Gastrocnemius medialis (tissue), 4 donors: ENCODE data around the gene KANK2. TPM values are rescaled to one million over a fixed set of nuclear protein-coding genes. Genes with fewer than 3 reads are reported as not detected.

Experiments used
- ATAC-seq, 2 donors: fragments of 150-250 bp; one replicate each; pipeline ENCODE4 v1.9.1; 2016
- DNase-seq, 2 donors: peaks; one replicate each; pipeline ENCODE4 v3.0.0-alpha.2; 2019
- H3K27ac ChIP-seq, 4 donors: fragments of 200-600 bp; sonication (generic); 1 replicate in 1 of 4; 2 replicates in 3 of 4; pipeline ENCODE4 v1.5.1; 2016 to 2018; ENCODE audit warnings: mild to moderate bottlenecking in 2 of 4, moderate library complexity in 1 of 4
- H3K27me3 ChIP-seq, 3 donors: fragments of 200-600 bp; sonication (generic) in 2 of 3; 1 replicate in 1 of 3; 2 replicates in 2 of 3; pipeline versions ENCODE4 v1.5.1 to v1.6.0; 2016 to 2019; ENCODE audit warnings: mild to moderate bottlenecking in 1 of 3, moderate library complexity in 1 of 3
- H3K36me3 ChIP-seq, 2 donors: fragments of 200-600 bp; sonication (generic) in 1 of 2; one replicate each; pipeline ENCODE4 v1.5.1; 2017 to 2018
- H3K4me1 ChIP-seq, 2 donors: fragments of 200-600 bp; sonication (generic) in 1 of 2; one replicate each; pipeline ENCODE4 v1.5.1; 2016 to 2017; ENCODE audit warnings: mild to moderate bottlenecking in 2 of 2
- H3K4me3 ChIP-seq, 4 donors: fragments of 200-600 bp; sonication (generic) in 3 of 4; 1 replicate in 1 of 4; 2 replicates in 3 of 4; pipeline ENCODE4 v1.5.1; 2016 to 2019; ENCODE audit warnings: mild to moderate bottlenecking in 2 of 4
- H3K9me3 ChIP-seq, 3 donors: fragments of 200-600 bp; sonication (generic) in 2 of 3; 1 replicate in 1 of 3; 2 replicates in 2 of 3; pipeline ENCODE4 v1.5.1; 2016 to 2019
- POLR2A ChIP-seq, 2 donors: fragments of 450-650 bp; IDR thresholded peaks; one replicate each; pipeline ENCODE4 v1.6.1; 2017; ENCODE audit warnings: antibody characterized with exemption in 2 of 2, mild to moderate bottlenecking in 2 of 2, moderate library complexity in 2 of 2
- in situ Hi-C, 4 donors: fragments of 200-750 bp; cut with MboI; loops; one replicate each; pipeline versions ENCODE4 v1.15.0 to v1.8.0; 2017; ENCODE audit warnings: low sequenced_read_pairs in 4 of 4
- intact Hi-C: fragments of 100-400 bp; cut with DNase I; formaldehyde crosslinking; loops from one replicate; pipeline ENCODE4 v1.15.1; 2023; ENCODE audit warnings: low total_unique reads
- total RNA-seq, 4 donors: library from RNA; depleted of rRNA; stranded (reverse); fragments of >200 nt; gene quantifications; one replicate each; pipeline versions ENCODE4 v1.1.0 to v1.2.3, GENCODE V29; 2016
- TF ChIP-seq, protein P1 (sequence below), 5 experiments: fragments of 450-650 bp in 3 of 5; fragments of 200-600 bp in 2 of 5; sonication (generic) in 2 of 5; IDR thresholded peaks in 4 of 5; conservative IDR thresholded peaks in 1 of 5; 1 replicate in 4 of 5; 2 replicates in 1 of 5; pipeline ENCODE4 v1.5.1; 2016 to 2019; ENCODE audit warnings: antibody characterized with exemption in 5 of 5, mild to moderate bottlenecking in 3 of 5, moderate library complexity in 3 of 5

Gene KANK2
- total RNA-seq, 4 donors from 2014 or later: 37.7 to 192 (median 149) TPM

- no peaks in the 10 kb centered on the region for H3K27me3 ChIP-seq
- H3K4me1 ChIP-seq: no peaks in the 10 kb centered on the region
- H3K36me3 ChIP-seq: peaks cover 0 to 64% of the 10 kb centered on the region in 2 donors
- TF ChIP-seq, protein P1, sequence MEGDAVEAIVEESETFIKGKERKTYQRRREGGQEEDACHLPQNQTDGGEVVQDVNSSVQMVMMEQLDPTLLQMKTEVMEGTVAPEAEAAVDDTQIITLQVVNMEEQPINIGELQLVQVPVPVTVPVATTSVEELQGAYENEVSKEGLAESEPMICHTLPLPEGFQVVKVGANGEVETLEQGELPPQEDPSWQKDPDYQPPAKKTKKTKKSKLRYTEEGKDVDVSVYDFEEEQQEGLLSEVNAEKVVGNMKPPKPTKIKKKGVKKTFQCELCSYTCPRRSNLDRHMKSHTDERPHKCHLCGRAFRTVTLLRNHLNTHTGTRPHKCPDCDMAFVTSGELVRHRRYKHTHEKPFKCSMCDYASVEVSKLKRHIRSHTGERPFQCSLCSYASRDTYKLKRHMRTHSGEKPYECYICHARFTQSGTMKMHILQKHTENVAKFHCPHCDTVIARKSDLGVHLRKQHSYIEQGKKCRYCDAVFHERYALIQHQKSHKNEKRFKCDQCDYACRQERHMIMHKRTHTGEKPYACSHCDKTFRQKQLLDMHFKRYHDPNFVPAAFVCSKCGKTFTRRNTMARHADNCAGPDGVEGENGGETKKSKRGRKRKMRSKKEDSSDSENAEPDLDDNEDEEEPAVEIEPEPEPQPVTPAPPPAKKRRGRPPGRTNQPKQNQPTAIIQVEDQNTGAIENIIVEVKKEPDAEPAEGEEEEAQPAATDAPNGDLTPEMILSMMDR (IDR thresholded peaks at IDR 0.05 in 4 of 5, conservative IDR thresholded peaks at IDR 0.05 in 1 of 5): no peak
- no peak for TF ChIP-seq POLR2A (IDR thresholded peaks at IDR 0.05)
- no peaks in the 10 kb centered on the region for H3K9me3 ChIP-seq
- no peak overlapping the region for H3K4me3 ChIP-seq
- no peak for DNase-seq
- no peak for ATAC-seq
- peak overlapping the region in 1 of 4 donors; percentile 55 for H3K27ac ChIP-seq
- intact Hi-C loops: no loop called here
- in situ Hi-C loops: no loop called here
Measured at GRCh38 chr19:11171144-11171543, 26.2 kb downstream of the KANK2 start.

DNA sequence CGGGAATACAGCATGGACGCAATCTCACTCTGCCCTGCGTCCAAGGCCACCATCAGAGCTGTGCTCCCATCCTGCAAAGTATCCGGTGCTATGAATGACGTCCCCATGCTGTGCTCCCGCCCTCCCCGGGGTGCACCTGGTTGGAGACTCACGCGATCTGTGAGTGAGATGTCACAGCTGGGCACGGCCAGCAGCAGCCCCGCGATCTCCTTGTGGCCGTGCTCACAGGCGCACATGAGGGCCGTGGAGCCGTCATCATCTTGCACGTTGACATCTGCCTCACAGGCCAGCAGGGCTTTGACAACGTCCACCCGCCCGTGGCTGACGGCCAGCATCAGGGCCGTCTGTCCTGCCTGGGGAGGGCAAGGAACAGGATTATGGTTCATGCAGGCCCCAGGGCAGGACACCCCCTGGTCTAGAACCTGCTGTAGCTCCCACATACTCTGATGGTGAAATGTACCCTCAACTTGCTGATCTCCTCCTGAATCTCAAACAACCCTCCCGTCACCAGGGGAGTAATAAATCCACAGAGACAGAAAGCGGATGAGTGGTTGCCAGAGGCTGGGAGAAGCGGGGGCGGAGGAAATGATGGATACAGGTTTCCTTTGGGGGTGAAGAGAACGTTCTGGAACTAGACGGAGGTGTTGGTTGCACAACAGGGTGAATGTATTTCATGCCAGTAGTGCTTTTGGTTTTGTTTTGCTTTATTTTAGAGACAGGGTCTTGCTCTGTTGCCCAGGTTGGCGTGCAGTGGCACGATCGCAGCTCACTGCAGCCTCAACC is 27.3 kb downstream of the KANK2 start:
- in situ Hi-C loops (no loop called here), intact Hi-C loops (no loop called here)
- DNase-seq (no peak), ATAC-seq (no peak)
- Histone ChIP-seq H3K36me3 (peaks cover 0 to 64% of the 10 kb centered on the region in 2 donors), H3K4me1 (peaks cover 4 to 5% of the 10 kb centered on the region in 2 donors), H3K4me3 (no peak overlapping the region), H3K27me3 (no peaks in the 10 kb centered on the region), H3K9me3 (no peaks in the 10 kb centered on the region), H3K27ac (peak overlapping the region in 1 of 4 donors; percentile 55)
- no peak for TF ChIP-seq POLR2A (IDR thresholded peaks at IDR 0.05)
- TF ChIP-seq, protein P1 (IDR thresholded peaks at IDR 0.05 in 4 of 5, conservative IDR thresholded peaks at IDR 0.05 in 1 of 5): no peak

- Histone ChIP-seq H3K27me3 (no peaks in the 10 kb centered on the region), H3K27ac (peak overlapping the region in 1 of 4 donors; percentile 15), H3K9me3 (no peaks in the 10 kb centered on the region), H3K4me3 (no peak overlapping the region), H3K4me1 (peaks cover 12 to 16% of the 10 kb centered on the region in 2 donors), H3K36me3 (peaks cover 0 to 53% of the 10 kb centered on the region in 2 donors)
- in situ Hi-C loops: no loop called here
- ATAC-seq (peak in 1 of 2 donors; percentile 13), DNase-seq (no peak)
- TF ChIP-seq POLR2A (IDR thresholded peaks at IDR 0.05): no peak
- TF ChIP-seq, protein P1 (IDR thresholded peaks at IDR 0.05 in 4 of 5, conservative IDR thresholded peaks at IDR 0.05 in 1 of 5): no peak
- intact Hi-C loops: no loop called here
Measured at GRCh38 chr19:11168568-11168967, 28.8 kb downstream of the KANK2 start.

GRCh38 chr19:11166281-11167142 is 30.8 kb downstream of the KANK2 start:
- TF ChIP-seq, protein P1 (IDR thresholded peaks at IDR 0.05 in 4 of 5, conservative IDR thresholded peaks at IDR 0.05 in 1 of 5): no peak
- no peak for TF ChIP-seq POLR2A (IDR thresholded peaks at IDR 0.05)
- intact Hi-C loops (no loop called here), in situ Hi-C loops (no loop called here)
- Histone ChIP-seq H3K27me3 (no peaks in the 10 kb centered on the region), H3K27ac (peak overlapping the region; percentile 70 to 81 (median 76)), H3K4me1 (peaks cover 12 to 18% of the 10 kb centered on the region in 2 donors), H3K4me3 (no peak overlapping the region), H3K9me3 (no peaks in the 10 kb centered on the region), H3K36me3 (peaks cover 0 to 36% of the 10 kb centered on the region in 2 donors)
- no peak for ATAC-seq
- peak in 1 of 2 donors; percentile 39 for DNase-seq
